ENCODE data around the gene TMEM243.
A peak's percentile ranks its signal among the peaks of the same experiment; 100 is the strongest.

Gene TMEM243

GRCh38 chr7:87151002-87151728 lies 68.4 kb downstream of the TMEM243 start:
- TF ChIP-seq ZFX (IDR thresholded peaks at IDR 0.05) (no peak), CTCF (conservative IDR thresholded peaks at IDR 0.05) (no peak)
- peak overlapping the region; percentile 94 for H3K27ac ChIP-seq

GRCh38 chr7:87148332-87148955 lies 71.1 kb downstream of the TMEM243 start:
- TF ChIP-seq ZFX (IDR thresholded peaks at IDR 0.05) (no peak), CTCF (conservative IDR thresholded peaks at IDR 0.05) (peak; percentile 95)
- H3K27ac ChIP-seq, result no peak overlapping the region

GRCh38 chr7:87147500-87147899 lies 72.0 kb downstream of the TMEM243 start:
- no peak overlapping the region for H3K27ac ChIP-seq
- TF ChIP-seq ZFX (IDR thresholded peaks at IDR 0.05) (no peak), CTCF (conservative IDR thresholded peaks at IDR 0.05) (no peak)

- TF ChIP-seq CTCF (conservative IDR thresholded peaks at IDR 0.05), result no peak
- no peak for TF ChIP-seq ZFX (IDR thresholded peaks at IDR 0.05)
- no peak overlapping the region for H3K27ac ChIP-seq
These were observed 72.7 kb downstream of the TMEM243 start for GRCh38 chr7:87146740-87147386.

All from C4-2B (cell line).